Trophoblast cell (in vitro differentiated cells and primary cell): Measurements from ENCODE around the gene SHCBP1L.

ENCODE experiments used
- DNase-seq, 2 donors: peaks; one replicate each; pipeline ENCODE4 v3.0.0-alpha.2; 2016
- H2AFZ ChIP-seq: 2 replicates; pipeline ENCODE4 v1.6.1; 2013; ENCODE audit warnings: low read length, moderate library complexity, mild to moderate bottlenecking; ENCODE audit not compliant: insufficient read depth, poor library complexity
- H2AK5ac ChIP-seq: 2 replicates; pipeline ENCODE4 v1.6.1; 2013; ENCODE audit warnings: mild to moderate bottlenecking, low read length
- H2BK120ac ChIP-seq: 2 replicates; pipeline ENCODE4 v1.6.1; 2013; ENCODE audit warnings: low read length, mild to moderate bottlenecking, moderate library complexity; ENCODE audit not compliant: insufficient read depth, poor library complexity
- H2BK12ac ChIP-seq: 2 replicates; pipeline ENCODE4 v1.6.1; 2013; ENCODE audit warnings: mild to moderate bottlenecking, low read length, moderate library complexity
- H2BK5ac ChIP-seq: 2 replicates; pipeline ENCODE4 v1.6.1; 2013; ENCODE audit warnings: low read length, low read depth, moderate library complexity, mild to moderate bottlenecking; ENCODE audit not compliant: poor library complexity
- H3K14ac ChIP-seq: 2 replicates; pipeline ENCODE4 v1.6.1; 2013; ENCODE audit warnings: mild to moderate bottlenecking, low read length
- H3K18ac ChIP-seq: 2 replicates; pipeline ENCODE4 v1.6.1; 2013; ENCODE audit warnings: mild to moderate bottlenecking, low read length
- H3K23ac ChIP-seq: 2 replicates; pipeline ENCODE4 v1.6.1; 2013; ENCODE audit warnings: low read length
- H3K27ac ChIP-seq: 2 replicates; pipeline ENCODE4 v1.5.1; 2013; ENCODE audit warnings: low read depth, mild to moderate bottlenecking, inconsistent platforms, low read length, moderate library complexity
- H3K27me3 ChIP-seq: 2 replicates; pipeline ENCODE4 v1.6.1; 2013; ENCODE audit warnings: inconsistent platforms, mild to moderate bottlenecking, low read length, moderate library complexity; ENCODE audit not compliant: insufficient read depth
- H3K36me3 ChIP-seq, 2 experiments: 1 replicate in 1 of 2; 2 replicates in 1 of 2; pipeline ENCODE4 v1.6.1; 2013; ENCODE audit warnings: low read length in 2 of 2, mild to moderate bottlenecking in 2 of 2, moderate library complexity in 1 of 2; ENCODE audit not compliant: insufficient read depth in 2 of 2, control insufficient read depth in 1 of 2
- H3K4ac ChIP-seq: 2 replicates; pipeline ENCODE4 v1.6.1; 2013; ENCODE audit warnings: low read depth, mild to moderate bottlenecking, low read length, moderate library complexity
- H3K4me1 ChIP-seq, 2 experiments: 1 replicate in 1 of 2; 2 replicates in 1 of 2; pipeline ENCODE4 v1.6.1; 2013; ENCODE audit warnings: low read length in 2 of 2, mild to moderate bottlenecking in 2 of 2, moderate library complexity in 1 of 2; ENCODE audit not compliant: insufficient read depth in 2 of 2, control insufficient read depth in 1 of 2
- H3K4me2 ChIP-seq: 2 replicates; pipeline ENCODE4 v1.6.1; 2013; ENCODE audit warnings: inconsistent platforms, mild to moderate bottlenecking, low read length, moderate library complexity
- H3K4me3 ChIP-seq: 2 replicates; pipeline ENCODE4 v1.5.1; 2013; ENCODE audit warnings: mild to moderate bottlenecking, low read depth, low read length, inconsistent platforms
- H3K79me1 ChIP-seq: one replicate; pipeline ENCODE4 v1.6.1; 2013; ENCODE audit warnings: low read length
- H3K79me2 ChIP-seq: 2 replicates; pipeline ENCODE4 v1.6.1; 2013; ENCODE audit warnings: low read length, mild to moderate bottlenecking; ENCODE audit not compliant: control insufficient read depth, insufficient read depth, poor library complexity
- H3K9ac ChIP-seq: 2 replicates; pipeline ENCODE4 v1.6.1; 2013; ENCODE audit warnings: mild to moderate bottlenecking, low read length
- H3K9me3 ChIP-seq: 2 replicates; pipeline ENCODE4 v1.6.1; 2013; ENCODE audit warnings: low read depth, mild to moderate bottlenecking, control low read depth, inconsistent platforms, low read length; ENCODE audit not compliant: insufficient read depth
- H4K12ac ChIP-seq: 2 replicates; pipeline ENCODE4 v1.6.1; 2013; ENCODE audit warnings: low read depth, mild to moderate bottlenecking, low read length, moderate library complexity
- H4K8ac ChIP-seq: 2 replicates; pipeline ENCODE4 v1.6.1; 2013; ENCODE audit warnings: low read depth, mild to moderate bottlenecking, low read length, moderate library complexity
- H4K91ac ChIP-seq: one replicate; pipeline ENCODE4 v1.6.1; 2013; ENCODE audit warnings: low read depth, mild to moderate bottlenecking, low read length, moderate library complexity
- WGBS: extraction: QIAGEN DNeasy Blood & Tissue Kit; methylation state at CpG from one replicate; pipeline ENCODE4 v1.1.7; 2013; ENCODE audit warnings: missing lambda C conversion rate; ENCODE audit not compliant: insufficient read length, insufficient coverage; ENCODE audit errors: extremely low coverage; 5-methylcytosine and 5-hydroxymethylcytosine counted together

Gene SHCBP1L

GRCh38 chr1:182996816-182997215, 43.9 kb upstream of the SHCBP1L start:
- no peak overlapping the region for H2BK120ac ChIP-seq
- H3K4me1 ChIP-seq: no peaks in the 10 kb centered on the region
- no peaks in the 10 kb centered on the region for H3K79me1 ChIP-seq
- no peak overlapping the region for H3K23ac ChIP-seq
- H3K36me3 ChIP-seq: no peaks in the 10 kb centered on the region
- H3K27me3 ChIP-seq: no peaks in the 10 kb centered on the region
- no peak for DNase-seq
- no peak overlapping the region for H2AFZ ChIP-seq
- no peak overlapping the region for H4K91ac ChIP-seq
- no peak overlapping the region for H3K4me2 ChIP-seq
- no peak overlapping the region for H3K4me3 ChIP-seq
- H3K4ac ChIP-seq: no peak overlapping the region
- WGBS: no CpG with 5 or more reads among the region's 1 CpG
- H2AK5ac ChIP-seq: no peak overlapping the region
- H2BK5ac ChIP-seq: no peak overlapping the region
- no peak overlapping the region for H4K8ac ChIP-seq
- H3K18ac ChIP-seq: no peak overlapping the region
- no peaks in the 10 kb centered on the region for H3K79me2 ChIP-seq
- no peak overlapping the region for H4K12ac ChIP-seq
- H2BK12ac ChIP-seq: no peak overlapping the region
- H3K27ac ChIP-seq: no peak overlapping the region
- H3K14ac ChIP-seq: no peak overlapping the region
- H3K9ac ChIP-seq: no peak overlapping the region
- no peaks in the 10 kb centered on the region for H3K9me3 ChIP-seq

GRCh38 chr1:182995894-182996293, 42.9 kb upstream of the SHCBP1L start:
- H2BK5ac ChIP-seq: no peak overlapping the region
- no peak overlapping the region for H3K27ac ChIP-seq
- H4K91ac ChIP-seq: no peak overlapping the region
- H3K4me3 ChIP-seq: no peak overlapping the region
- H3K4me1 ChIP-seq: no peaks in the 10 kb centered on the region
- no peak overlapping the region for H3K4ac ChIP-seq
- no peaks in the 10 kb centered on the region for H3K9me3 ChIP-seq
- no peak for DNase-seq
- H3K79me2 ChIP-seq: no peaks in the 10 kb centered on the region
- no peak overlapping the region for H4K8ac ChIP-seq
- no peaks in the 10 kb centered on the region for H3K27me3 ChIP-seq
- no peak overlapping the region for H4K12ac ChIP-seq
- no peak overlapping the region for H3K4me2 ChIP-seq
- H3K36me3 ChIP-seq: no peaks in the 10 kb centered on the region
- no CpG with 5 or more reads among the region's 4 CpGs for WGBS
- no peak overlapping the region for H2AK5ac ChIP-seq
- no peak overlapping the region for H2AFZ ChIP-seq
- H3K14ac ChIP-seq: no peak overlapping the region
- no peak overlapping the region for H3K9ac ChIP-seq
- no peak overlapping the region for H3K18ac ChIP-seq
- H2BK12ac ChIP-seq: no peak overlapping the region
- no peak overlapping the region for H3K23ac ChIP-seq
- H3K79me1 ChIP-seq: no peaks in the 10 kb centered on the region
- no peak overlapping the region for H2BK120ac ChIP-seq

GRCh38 chr1:182993746-182994145, 40.8 kb upstream of the SHCBP1L start:
- Histone ChIP-seq H3K18ac (no peak overlapping the region), H2BK5ac (no peak overlapping the region), H3K4me3 (no peak overlapping the region), H3K79me1 (no peaks in the 10 kb centered on the region), H2BK12ac (no peak overlapping the region), H4K8ac (no peak overlapping the region), H2BK120ac (no peak overlapping the region), H3K4ac (no peak overlapping the region), H3K9ac (no peak overlapping the region), H3K23ac (no peak overlapping the region), H3K36me3 (no peaks in the 10 kb centered on the region), H3K9me3 (no peaks in the 10 kb centered on the region), H3K4me2 (no peak overlapping the region), H3K79me2 (no peaks in the 10 kb centered on the region), H2AK5ac (no peak overlapping the region), H4K12ac (no peak overlapping the region), H3K27ac (no peak overlapping the region), H4K91ac (no peak overlapping the region), H3K27me3 (no peaks in the 10 kb centered on the region), H2AFZ (no peak overlapping the region), H3K14ac (no peak overlapping the region), H3K4me1 (no peaks in the 10 kb centered on the region)
- DNase-seq: no peak

GRCh38 chr1:182990413-182991144, 37.6 kb upstream of the SHCBP1L start:
- H3K9ac ChIP-seq: no peak overlapping the region
- no peaks in the 10 kb centered on the region for H3K27me3 ChIP-seq
- H3K4me3 ChIP-seq: no peak overlapping the region
- H4K8ac ChIP-seq: no peak overlapping the region
- H3K4me1 ChIP-seq: no peaks in the 10 kb centered on the region
- no peaks in the 10 kb centered on the region for H3K79me1 ChIP-seq
- H4K91ac ChIP-seq: no peak overlapping the region
- H3K14ac ChIP-seq: no peak overlapping the region
- whole genome bisulfite sequencing: no CpG with 5 or more reads among the region's 7 CpGs
- H3K18ac ChIP-seq: no peak overlapping the region
- H3K27ac ChIP-seq: no peak overlapping the region
- no peak overlapping the region for H3K4me2 ChIP-seq
- no peak overlapping the region for H2BK12ac ChIP-seq
- no peaks in the 10 kb centered on the region for H3K79me2 ChIP-seq
- no peaks in the 10 kb centered on the region for H3K9me3 ChIP-seq
- no peak overlapping the region for H2BK120ac ChIP-seq
- no peak for DNase-seq
- no peak overlapping the region for H2BK5ac ChIP-seq
- H3K36me3 ChIP-seq: no peaks in the 10 kb centered on the region
- H2AFZ ChIP-seq: no peak overlapping the region
- no peak overlapping the region for H4K12ac ChIP-seq
- H2AK5ac ChIP-seq: no peak overlapping the region
- no peak overlapping the region for H3K4ac ChIP-seq
- no peak overlapping the region for H3K23ac ChIP-seq
